Midbrain (tissue), 1 donor: ENCODE data around the gene GOSR1.
"Not testable (repeated sequence)": the region's sequence is repeated elsewhere in the genome, so short reads cannot be mapped to it uniquely, and the experiment has no call there.

Experiments used
- DNase-seq: peaks from one replicate; lab custom pipeline; 2025; lab: John Stamatoyannopoulos, UW

The GOSR1 gene

GRCh38 chr17:30547778-30548573, 70.8 kb downstream of the GOSR1 start:
- DNase-seq: no peak

GRCh38 chr17:30549181-30549580, 72.0 kb downstream of the GOSR1 start:
- DNase-seq: not testable (repeated sequence)

GRCh38 chr17:30549864-30550511, 72.8 kb downstream of the GOSR1 start:
- DNase-seq: no peak

GRCh38 chr17:30550512-30551273, 73.5 kb downstream of the GOSR1 start:
- DNase-seq: no peak

- not testable (repeated sequence) for DNase-seq
Observed at GRCh38 chr17:30551274-30551995, 74.2 kb downstream of the GOSR1 start.

GRCh38 chr17:30551996-30552339, 74.8 kb downstream of the GOSR1 start:
- no peak for DNase-seq

GRCh38 chr17:30552994-30553566, 75.9 kb downstream of the GOSR1 start:
- DNase-seq: no peak

GRCh38 chr17:30553823-30554440, 76.7 kb downstream of the GOSR1 start:
- not testable (repeated sequence) for DNase-seq

- no peak for DNase-seq
Observed at GRCh38 chr17:30554839-30555751, 77.9 kb downstream of the GOSR1 start.

- DNase-seq: no peak
Observed at GRCh38 chr17:30555942-30556341, 78.7 kb downstream of the GOSR1 start.

GRCh38 chr17:30556374-30557332, 79.4 kb downstream of the GOSR1 start:
- DNase-seq: no peak

GRCh38 chr17:30557916-30558685, 80.9 kb downstream of the GOSR1 start:
- no peak for DNase-seq

- DNase-seq: no peak
Observed at GRCh38 chr17:30558686-30559545, 81.7 kb downstream of the GOSR1 start.

GRCh38 chr17:30559656-30560055, 82.4 kb downstream of the GOSR1 start:
- DNase-seq: no peak

GRCh38 chr17:30560117-30561026, 83.2 kb downstream of the GOSR1 start:
- DNase-seq: not testable (repeated sequence)

GRCh38 chr17:30561766-30562165, 84.6 kb downstream of the GOSR1 start:
- not testable (repeated sequence) for DNase-seq
